ENCODE data around the gene GALK1.

GALK1 gene

GRCh38 chr17:75724016-75725003 is 40.7 kb downstream of the GALK1 start:
- DNase-seq (ENCODE audit: low read depth in 2 of 2) = no peak

- DNase-seq (ENCODE audit: low read depth in 2 of 2) = no peak
Observed at GRCh38 chr17:75723171-75723930, 41.6 kb downstream of the GALK1 start.

- DNase-seq (ENCODE audit: low read depth in 2 of 2) = no peak
Observed at GRCh38 chr17:75722542-75723095, 42.4 kb downstream of the GALK1 start.

GRCh38 chr17:75722076-75722475 is 42.9 kb downstream of the GALK1 start:
- DNase-seq (ENCODE audit: low read depth in 2 of 2) = no peak

- no peak for DNase-seq (ENCODE audit: low read depth in 2 of 2)
Observed at GRCh38 chr17:75721463-75722011, 43.5 kb downstream of the GALK1 start.

GRCh38 chr17:75720656-75721462 is 44.1 kb downstream of the GALK1 start, which contains the start of gene ITGB4:
ITGB4 (plus strand) TSS chr17:75721459; CDS start chr17:75724704, 3,245 bp downstream.
- DNase-seq (ENCODE audit: low read depth in 2 of 2) = peak; percentile 7 to 63

- DNase-seq (ENCODE audit: low read depth in 2 of 2) = no peak
Observed at GRCh38 chr17:75719732-75720131, 45.3 kb downstream of the GALK1 start.

GRCh38 chr17:75712446-75712845 is 52.5 kb downstream of the GALK1 start:
- DNase-seq (ENCODE audit: low read depth in 2 of 2) = no peak
